Measurements from ENCODE around the gene KLHL24. TPM values are rescaled to one million over a fixed set of nuclear protein-coding genes. Genes with fewer than 3 reads are reported as not detected.
A peak's percentile ranks its signal among the peaks of the same experiment; 100 is the strongest.
"Not testable (repeated sequence)": the region's sequence is repeated elsewhere in the genome, so short reads cannot be mapped to it uniquely, and the experiment has no call there.

Gene KLHL24
- total RNA-seq, 4 donors from 2014 or later, result 118 to 301 (median 222) TPM

GRCh38 chr3:183634707-183635106 is 716 bp upstream of the KLHL24 start:
- Histone ChIP-seq H3K36me3 (no peaks in the 10 kb centered on the region), H3K27me3 (no peaks in the 10 kb centered on the region), H3K9me3 (no peaks in the 10 kb centered on the region), H3K27ac (peak overlapping the region; percentile 99 to 100 (median 100)), H3K4me3 (peak overlapping the region; percentile 95 to 99 (median 98)), H3K4me1 (peaks cover 30 to 32% of the 10 kb centered on the region in 2 donors)
- DNase-seq (no peak), ATAC-seq (no peak)
- intact Hi-C loops (cut with DNase I; ENCODE audit: low total_unique reads), result loop anchor here (5.0 to 10.0 kb wide), 8 partner anchors 147 to 1180 kb away; partner anchors contain the start of genes ABCC5, ATP11B, B3GNT5 and DVL3
- in situ Hi-C loops (cut with MboI; ENCODE audit: low sequenced_read_pairs in 4 of 4), result no loop called here
- TF ChIP-seq POLR2A (IDR thresholded peaks at IDR 0.05), result no peak
- no peak for TF ChIP-seq CTCF (IDR thresholded peaks at IDR 0.05 in 4 of 5, conservative IDR thresholded peaks at IDR 0.05 in 1 of 5)

GRCh38 chr3:183635107-183635430 is 354 bp upstream of the KLHL24 start:
- H3K4me1 ChIP-seq, result peaks cover 30 to 34% of the 10 kb centered on the region in 2 donors
- no peak for TF ChIP-seq CTCF (IDR thresholded peaks at IDR 0.05 in 4 of 5, conservative IDR thresholded peaks at IDR 0.05 in 1 of 5)
- no peak for TF ChIP-seq POLR2A (IDR thresholded peaks at IDR 0.05)
- intact Hi-C loops (cut with DNase I; ENCODE audit: low total_unique reads), result loop anchor here (5.0 to 10.0 kb wide), 8 partner anchors 148 to 1180 kb away; partner anchors contain the start of genes ABCC5, ATP11B, B3GNT5 and DVL3

GRCh38 chr3:183636221-183637105 is 1.0 kb downstream of the KLHL24 start:
- Histone ChIP-seq H3K9me3 (no peaks in the 10 kb centered on the region), H3K4me1 (peaks cover 37 to 42% of the 10 kb centered on the region in 2 donors), H3K36me3 (no peaks in the 10 kb centered on the region), H3K4me3 (peak overlapping the region; percentile 95 to 99 (median 98)), H3K27ac (peak overlapping the region; percentile 99 to 100 (median 100)), H3K27me3 (no peaks in the 10 kb centered on the region)
- peak; percentile 97 to 99 for DNase-seq
- intact Hi-C loops (cut with DNase I; ENCODE audit: low total_unique reads), result loop anchor here (2.0 to 10.0 kb wide), 9 partner anchors 62 to 1178 kb away; partner anchors contain the start of genes ABCC5, ATP11B, B3GNT5 and DVL3
- in situ Hi-C loops (cut with MboI; ENCODE audit: low sequenced_read_pairs in 4 of 4), result no loop called here
- TF ChIP-seq POLR2A (IDR thresholded peaks at IDR 0.05), result peak; percentile 80 to 96
- TF ChIP-seq CTCF (IDR thresholded peaks at IDR 0.05 in 4 of 5, conservative IDR thresholded peaks at IDR 0.05 in 1 of 5), result no peak
- ATAC-seq, result peak; percentile 80 to 83

More at GRCh38 chr3:183635107-183635430, 354 bp upstream of the KLHL24 start:
- Histone ChIP-seq H3K27ac (peak overlapping the region; percentile 99 to 100 (median 100)), H3K27me3 (no peaks in the 10 kb centered on the region), H3K36me3 (no peaks in the 10 kb centered on the region), H3K4me3 (peak overlapping the region; percentile 95 to 99 (median 98)), H3K9me3 (no peaks in the 10 kb centered on the region)
- in situ Hi-C loops (cut with MboI; ENCODE audit: low sequenced_read_pairs in 4 of 4), result no loop called here
- DNase-seq (no peak), ATAC-seq (peak; percentile 7 to 9)

- TF ChIP-seq CTCF (IDR thresholded peaks at IDR 0.05 in 4 of 5, conservative IDR thresholded peaks at IDR 0.05 in 1 of 5) (no peak), POLR2A (IDR thresholded peaks at IDR 0.05) (no peak)
- H3K27ac ChIP-seq, result peak overlapping the region; percentile 99 to 100 (median 100)
- H3K36me3 ChIP-seq, result no peaks in the 10 kb centered on the region
- H3K4me1 ChIP-seq, result peaks cover 44 to 48% of the 10 kb centered on the region in 2 donors
- in situ Hi-C loops (cut with MboI; ENCODE audit: low sequenced_read_pairs in 4 of 4), result no loop called here
- peak overlapping the region; percentile 95 to 99 (median 98) for H3K4me3 ChIP-seq
- no peak for DNase-seq
- H3K27me3 ChIP-seq, result no peaks in the 10 kb centered on the region
- ATAC-seq, result no peak
- H3K9me3 ChIP-seq, result no peaks in the 10 kb centered on the region
- intact Hi-C loops (cut with DNase I; ENCODE audit: low total_unique reads), result loop anchor here (2.0 to 10.0 kb wide), 9 partner anchors 62 to 1178 kb away; partner anchors contain the start of genes ABCC5, ATP11B, B3GNT5 and DVL3
Observed at GRCh38 chr3:183637106-183637486, 1.7 kb downstream of the KLHL24 start.

- H3K27me3 ChIP-seq; ATAC-seq; H3K9me3 ChIP-seq; H3K36me3 ChIP-seq; in situ Hi-C loops (cut with MboI; ENCODE audit: low sequenced_read_pairs in 4 of 4); DNase-seq: not testable (repeated sequence)
- H3K4me1 ChIP-seq, result peaks cover 49 to 54% of the 10 kb centered on the region in 2 donors
- peak overlapping the region; percentile 95 to 99 (median 98) for H3K4me3 ChIP-seq
- intact Hi-C loops (cut with DNase I; ENCODE audit: low total_unique reads), result loop anchor here (2.0 to 10.0 kb wide), 9 partner anchors 61 to 1177 kb away; partner anchors contain the start of genes ABCC5, ATP11B, B3GNT5 and DVL3
- H3K27ac ChIP-seq, result peak overlapping the region; percentile 99 to 100 (median 100)
Observed at GRCh38 chr3:183637633-183638032, 2.2 kb downstream of the KLHL24 start.
